ENCODE results near the gene CMPK2.

DNA sequence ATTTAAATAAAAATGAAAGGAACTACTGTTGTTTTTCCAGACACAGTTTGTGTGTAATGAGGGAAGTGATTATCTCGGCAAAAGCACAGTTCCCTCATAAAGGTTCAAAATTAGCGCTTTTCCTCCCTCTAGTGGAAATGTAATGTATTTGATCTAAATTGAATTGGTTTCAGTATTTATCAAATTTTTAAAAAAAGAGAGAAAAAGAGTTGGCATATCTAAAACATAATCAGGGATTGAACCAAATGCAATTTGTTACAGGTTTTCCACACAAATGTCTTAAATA, 37.5 kb downstream of the CMPK2 start:
- TF ChIP-seq, protein P1, sequence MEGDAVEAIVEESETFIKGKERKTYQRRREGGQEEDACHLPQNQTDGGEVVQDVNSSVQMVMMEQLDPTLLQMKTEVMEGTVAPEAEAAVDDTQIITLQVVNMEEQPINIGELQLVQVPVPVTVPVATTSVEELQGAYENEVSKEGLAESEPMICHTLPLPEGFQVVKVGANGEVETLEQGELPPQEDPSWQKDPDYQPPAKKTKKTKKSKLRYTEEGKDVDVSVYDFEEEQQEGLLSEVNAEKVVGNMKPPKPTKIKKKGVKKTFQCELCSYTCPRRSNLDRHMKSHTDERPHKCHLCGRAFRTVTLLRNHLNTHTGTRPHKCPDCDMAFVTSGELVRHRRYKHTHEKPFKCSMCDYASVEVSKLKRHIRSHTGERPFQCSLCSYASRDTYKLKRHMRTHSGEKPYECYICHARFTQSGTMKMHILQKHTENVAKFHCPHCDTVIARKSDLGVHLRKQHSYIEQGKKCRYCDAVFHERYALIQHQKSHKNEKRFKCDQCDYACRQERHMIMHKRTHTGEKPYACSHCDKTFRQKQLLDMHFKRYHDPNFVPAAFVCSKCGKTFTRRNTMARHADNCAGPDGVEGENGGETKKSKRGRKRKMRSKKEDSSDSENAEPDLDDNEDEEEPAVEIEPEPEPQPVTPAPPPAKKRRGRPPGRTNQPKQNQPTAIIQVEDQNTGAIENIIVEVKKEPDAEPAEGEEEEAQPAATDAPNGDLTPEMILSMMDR (tag by site-specific recombination; IDR thresholded peaks at IDR 0.05) = no peak
- no peak for TF ChIP-seq YY1 (tag by site-specific recombination; IDR thresholded peaks at IDR 0.05)
- TF ChIP-seq ZNF623 (tag by site-specific recombination; IDR thresholded peaks at IDR 0.05) = no peak
- TF ChIP-seq, protein P2, sequence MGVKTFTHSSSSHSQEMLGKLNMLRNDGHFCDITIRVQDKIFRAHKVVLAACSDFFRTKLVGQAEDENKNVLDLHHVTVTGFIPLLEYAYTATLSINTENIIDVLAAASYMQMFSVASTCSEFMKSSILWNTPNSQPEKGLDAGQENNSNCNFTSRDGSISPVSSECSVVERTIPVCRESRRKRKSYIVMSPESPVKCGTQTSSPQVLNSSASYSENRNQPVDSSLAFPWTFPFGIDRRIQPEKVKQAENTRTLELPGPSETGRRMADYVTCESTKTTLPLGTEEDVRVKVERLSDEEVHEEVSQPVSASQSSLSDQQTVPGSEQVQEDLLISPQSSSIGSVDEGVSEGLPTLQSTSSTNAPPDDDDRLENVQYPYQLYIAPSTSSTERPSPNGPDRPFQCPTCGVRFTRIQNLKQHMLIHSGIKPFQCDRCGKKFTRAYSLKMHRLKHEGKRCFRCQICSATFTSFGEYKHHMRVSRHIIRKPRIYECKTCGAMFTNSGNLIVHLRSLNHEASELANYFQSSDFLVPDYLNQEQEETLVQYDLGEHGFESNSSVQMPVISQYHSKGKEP (tag by site-specific recombination; IDR thresholded peaks at IDR 0.05) = no peak
- TF ChIP-seq, protein P3, sequence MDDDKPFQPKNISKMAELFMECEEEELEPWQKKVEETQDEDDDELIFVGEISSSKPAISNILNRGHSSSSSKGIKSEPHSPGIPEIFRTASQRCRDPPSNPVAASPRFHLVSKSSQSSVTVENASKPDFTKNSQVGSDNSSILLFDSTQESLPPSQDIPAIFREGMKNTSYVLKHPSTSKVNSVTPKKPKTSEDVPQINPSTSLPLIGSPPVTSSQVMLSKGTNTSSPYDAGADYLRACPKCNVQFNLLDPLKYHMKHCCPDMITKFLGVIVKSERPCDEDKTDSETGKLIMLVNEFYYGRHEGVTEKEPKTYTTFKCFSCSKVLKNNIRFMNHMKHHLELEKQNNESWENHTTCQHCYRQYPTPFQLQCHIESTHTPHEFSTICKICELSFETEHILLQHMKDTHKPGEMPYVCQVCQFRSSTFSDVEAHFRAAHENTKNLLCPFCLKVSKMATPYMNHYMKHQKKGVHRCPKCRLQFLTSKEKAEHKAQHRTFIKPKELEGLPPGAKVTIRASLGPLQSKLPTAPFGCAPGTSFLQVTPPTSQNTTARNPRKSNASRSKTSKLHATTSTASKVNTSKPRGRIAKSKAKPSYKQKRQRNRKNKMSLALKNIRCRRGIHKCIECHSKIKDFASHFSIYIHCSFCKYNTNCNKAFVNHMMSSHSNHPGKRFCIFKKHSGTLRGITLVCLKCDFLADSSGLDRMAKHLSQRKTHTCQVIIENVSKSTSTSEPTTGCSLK (tag by site-specific recombination; IDR thresholded peaks at IDR 0.05) = no peak
- TF ChIP-seq, protein P4, sequence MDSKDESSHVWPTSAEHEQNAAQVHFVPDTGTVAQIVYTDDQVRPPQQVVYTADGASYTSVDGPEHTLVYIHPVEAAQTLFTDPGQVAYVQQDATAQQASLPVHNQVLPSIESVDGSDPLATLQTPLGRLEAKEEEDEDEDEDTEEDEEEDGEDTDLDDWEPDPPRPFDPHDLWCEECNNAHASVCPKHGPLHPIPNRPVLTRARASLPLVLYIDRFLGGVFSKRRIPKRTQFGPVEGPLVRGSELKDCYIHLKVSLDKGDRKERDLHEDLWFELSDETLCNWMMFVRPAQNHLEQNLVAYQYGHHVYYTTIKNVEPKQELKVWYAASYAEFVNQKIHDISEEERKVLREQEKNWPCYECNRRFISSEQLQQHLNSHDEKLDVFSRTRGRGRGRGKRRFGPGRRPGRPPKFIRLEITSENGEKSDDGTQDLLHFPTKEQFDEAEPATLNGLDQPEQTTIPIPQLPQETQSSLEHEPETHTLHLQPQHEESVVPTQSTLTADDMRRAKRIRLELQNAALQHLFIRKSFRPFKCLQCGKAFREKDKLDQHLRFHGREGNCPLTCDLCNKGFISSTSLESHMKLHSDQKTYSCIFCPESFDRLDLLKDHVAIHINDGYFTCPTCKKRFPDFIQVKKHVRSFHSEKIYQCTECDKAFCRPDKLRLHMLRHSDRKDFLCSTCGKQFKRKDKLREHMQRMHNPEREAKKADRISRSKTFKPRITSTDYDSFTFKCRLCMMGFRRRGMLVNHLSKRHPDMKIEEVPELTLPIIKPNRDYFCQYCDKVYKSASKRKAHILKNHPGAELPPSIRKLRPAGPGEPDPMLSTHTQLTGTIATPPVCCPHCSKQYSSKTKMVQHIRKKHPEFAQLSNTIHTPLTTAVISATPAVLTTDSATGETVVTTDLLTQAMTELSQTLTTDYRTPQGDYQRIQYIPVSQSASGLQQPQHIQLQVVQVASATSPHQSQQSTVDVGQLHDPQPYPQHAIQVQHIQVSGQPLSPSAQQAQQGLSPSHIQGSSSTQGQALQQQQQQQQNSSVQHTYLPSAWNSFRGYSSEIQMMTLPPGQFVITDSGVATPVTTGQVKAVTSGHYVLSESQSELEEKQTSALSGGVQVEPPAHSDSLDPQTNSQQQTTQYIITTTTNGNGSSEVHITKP (tag by site-specific recombination; IDR thresholded peaks at IDR 0.05) = no peak
- TF ChIP-seq, protein P5, sequence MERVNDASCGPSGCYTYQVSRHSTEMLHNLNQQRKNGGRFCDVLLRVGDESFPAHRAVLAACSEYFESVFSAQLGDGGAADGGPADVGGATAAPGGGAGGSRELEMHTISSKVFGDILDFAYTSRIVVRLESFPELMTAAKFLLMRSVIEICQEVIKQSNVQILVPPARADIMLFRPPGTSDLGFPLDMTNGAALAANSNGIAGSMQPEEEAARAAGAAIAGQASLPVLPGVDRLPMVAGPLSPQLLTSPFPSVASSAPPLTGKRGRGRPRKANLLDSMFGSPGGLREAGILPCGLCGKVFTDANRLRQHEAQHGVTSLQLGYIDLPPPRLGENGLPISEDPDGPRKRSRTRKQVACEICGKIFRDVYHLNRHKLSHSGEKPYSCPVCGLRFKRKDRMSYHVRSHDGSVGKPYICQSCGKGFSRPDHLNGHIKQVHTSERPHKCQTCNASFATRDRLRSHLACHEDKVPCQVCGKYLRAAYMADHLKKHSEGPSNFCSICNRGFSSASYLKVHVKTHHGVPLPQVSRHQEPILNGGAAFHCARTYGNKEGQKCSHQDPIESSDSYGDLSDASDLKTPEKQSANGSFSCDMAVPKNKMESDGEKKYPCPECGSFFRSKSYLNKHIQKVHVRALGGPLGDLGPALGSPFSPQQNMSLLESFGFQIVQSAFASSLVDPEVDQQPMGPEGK (tag by site-specific recombination; IDR thresholded peaks at IDR 0.05) = no peak
- TF ChIP-seq ZNF555 (tag by site-specific recombination; conservative IDR thresholded peaks at IDR 0.05) = no peak
- TF ChIP-seq HOXC10 (CRISPR knock-in tag; IDR thresholded peaks at IDR 0.05) = no peak
- no peak for TF ChIP-seq ZNF146 (tag by site-specific recombination; IDR thresholded peaks at IDR 0.05)

Measured in HEK293 (cell line).